ENCODE results near the gene UGT1A9. TPM values are rescaled to one million over a fixed set of nuclear protein-coding genes. Genes with fewer than 3 reads are reported as not detected.

UGT1A9 gene
- polyA plus RNA-seq, 1 donor from 2014 or later, result not detected

DNA sequence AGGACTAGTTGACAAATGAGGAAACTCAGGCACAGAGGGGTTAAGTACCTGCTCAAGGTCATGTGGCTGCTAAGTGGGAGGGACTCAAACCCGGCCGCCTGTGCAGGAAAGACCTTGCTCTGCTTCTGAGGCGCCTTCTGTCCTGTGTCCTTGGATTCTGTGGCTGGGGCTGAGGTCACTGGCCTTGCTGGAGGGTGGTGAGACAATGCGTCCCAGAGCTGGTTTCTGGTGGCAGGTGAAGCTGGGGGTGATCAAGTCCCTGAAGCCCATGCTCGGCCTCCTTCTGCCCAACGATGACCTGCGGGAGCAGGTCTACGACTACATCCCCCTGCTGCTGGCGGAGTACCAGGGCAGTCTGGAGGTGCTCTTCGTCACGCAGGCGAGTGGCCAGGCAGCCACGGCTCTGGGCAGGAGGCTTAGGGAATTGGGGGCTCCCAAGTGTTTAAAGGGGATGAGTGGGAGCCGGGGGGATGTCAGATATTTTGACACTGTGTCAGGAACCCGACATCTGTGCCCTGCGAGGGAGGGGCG is 122.5 kb downstream of the UGT1A9 start:
- Histone ChIP-seq H3K27me3 (ENCODE audit: insufficient read depth, low read depth, low read length) (no peaks in the 10 kb centered on the region), H3K9me3 (ENCODE audit: low read length) (no peaks in the 10 kb centered on the region), H3K4me3 (ENCODE audit: low read length) (no peak overlapping the region), H4K20me1 (ENCODE audit: insufficient read depth) (no peaks in the 10 kb centered on the region), H3K9me2 (ENCODE audit: insufficient read depth, low read length) (no peaks in the 10 kb centered on the region), H3K9ac (ENCODE audit: low read length) (no peak overlapping the region), H2AFZ (ENCODE audit: low read depth, low read length) (no peak overlapping the region), H3F3A (ENCODE audit: insufficient read depth, low read length, poor library complexity, severe bottlenecking) (no peaks in the 10 kb centered on the region), H3K79me2 (replicated peaks; ENCODE audit: insufficient read depth, low read length) (no peaks in the 10 kb centered on the region), H3K27ac (ENCODE audit: low read length) (no peak overlapping the region), H3K4me2 (ENCODE audit: low read length) (no peak overlapping the region), H3K36me3 (ENCODE audit: insufficient read depth, low read length) (no peaks in the 10 kb centered on the region)
- TF ChIP-seq, protein P1, sequence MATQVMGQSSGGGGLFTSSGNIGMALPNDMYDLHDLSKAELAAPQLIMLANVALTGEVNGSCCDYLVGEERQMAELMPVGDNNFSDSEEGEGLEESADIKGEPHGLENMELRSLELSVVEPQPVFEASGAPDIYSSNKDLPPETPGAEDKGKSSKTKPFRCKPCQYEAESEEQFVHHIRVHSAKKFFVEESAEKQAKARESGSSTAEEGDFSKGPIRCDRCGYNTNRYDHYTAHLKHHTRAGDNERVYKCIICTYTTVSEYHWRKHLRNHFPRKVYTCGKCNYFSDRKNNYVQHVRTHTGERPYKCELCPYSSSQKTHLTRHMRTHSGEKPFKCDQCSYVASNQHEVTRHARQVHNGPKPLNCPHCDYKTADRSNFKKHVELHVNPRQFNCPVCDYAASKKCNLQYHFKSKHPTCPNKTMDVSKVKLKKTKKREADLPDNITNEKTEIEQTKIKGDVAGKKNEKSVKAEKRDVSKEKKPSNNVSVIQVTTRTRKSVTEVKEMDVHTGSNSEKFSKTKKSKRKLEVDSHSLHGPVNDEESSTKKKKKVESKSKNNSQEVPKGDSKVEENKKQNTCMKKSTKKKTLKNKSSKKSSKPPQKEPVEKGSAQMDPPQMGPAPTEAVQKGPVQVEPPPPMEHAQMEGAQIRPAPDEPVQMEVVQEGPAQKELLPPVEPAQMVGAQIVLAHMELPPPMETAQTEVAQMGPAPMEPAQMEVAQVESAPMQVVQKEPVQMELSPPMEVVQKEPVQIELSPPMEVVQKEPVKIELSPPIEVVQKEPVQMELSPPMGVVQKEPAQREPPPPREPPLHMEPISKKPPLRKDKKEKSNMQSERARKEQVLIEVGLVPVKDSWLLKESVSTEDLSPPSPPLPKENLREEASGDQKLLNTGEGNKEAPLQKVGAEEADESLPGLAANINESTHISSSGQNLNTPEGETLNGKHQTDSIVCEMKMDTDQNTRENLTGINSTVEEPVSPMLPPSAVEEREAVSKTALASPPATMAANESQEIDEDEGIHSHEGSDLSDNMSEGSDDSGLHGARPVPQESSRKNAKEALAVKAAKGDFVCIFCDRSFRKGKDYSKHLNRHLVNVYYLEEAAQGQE (IDR thresholded peaks at IDR 0.05; ENCODE audit: borderline replicate concordance), result no peak
- TF ChIP-seq EZH2 (IDR thresholded peaks at IDR 0.05; ENCODE audit: borderline replicate concordance, insufficient read depth, low read length, poor library complexity, severe bottlenecking) (no peak), MXI1 (conservative IDR thresholded peaks at IDR 0.05; ENCODE audit: poor library complexity, severe bottlenecking) (no peak), POLR2AphosphoS5 (IDR thresholded peaks at IDR 0.05) (no peak), RAD21 (conservative IDR thresholded peaks at IDR 0.05) (no peak), SMC3 (conservative IDR thresholded peaks at IDR 0.05; ENCODE audit: poor library complexity) (no peak), EP300 (conservative IDR thresholded peaks at IDR 0.05; ENCODE audit: poor library complexity, severe bottlenecking) (no peak), TAF1 (IDR thresholded peaks at IDR 0.05; ENCODE audit: low read depth) (no peak)
- TF ChIP-seq, protein P2, sequence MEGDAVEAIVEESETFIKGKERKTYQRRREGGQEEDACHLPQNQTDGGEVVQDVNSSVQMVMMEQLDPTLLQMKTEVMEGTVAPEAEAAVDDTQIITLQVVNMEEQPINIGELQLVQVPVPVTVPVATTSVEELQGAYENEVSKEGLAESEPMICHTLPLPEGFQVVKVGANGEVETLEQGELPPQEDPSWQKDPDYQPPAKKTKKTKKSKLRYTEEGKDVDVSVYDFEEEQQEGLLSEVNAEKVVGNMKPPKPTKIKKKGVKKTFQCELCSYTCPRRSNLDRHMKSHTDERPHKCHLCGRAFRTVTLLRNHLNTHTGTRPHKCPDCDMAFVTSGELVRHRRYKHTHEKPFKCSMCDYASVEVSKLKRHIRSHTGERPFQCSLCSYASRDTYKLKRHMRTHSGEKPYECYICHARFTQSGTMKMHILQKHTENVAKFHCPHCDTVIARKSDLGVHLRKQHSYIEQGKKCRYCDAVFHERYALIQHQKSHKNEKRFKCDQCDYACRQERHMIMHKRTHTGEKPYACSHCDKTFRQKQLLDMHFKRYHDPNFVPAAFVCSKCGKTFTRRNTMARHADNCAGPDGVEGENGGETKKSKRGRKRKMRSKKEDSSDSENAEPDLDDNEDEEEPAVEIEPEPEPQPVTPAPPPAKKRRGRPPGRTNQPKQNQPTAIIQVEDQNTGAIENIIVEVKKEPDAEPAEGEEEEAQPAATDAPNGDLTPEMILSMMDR (IDR thresholded peaks at IDR 0.05; ENCODE audit: poor library complexity, severe bottlenecking), result no peak

DNA sequence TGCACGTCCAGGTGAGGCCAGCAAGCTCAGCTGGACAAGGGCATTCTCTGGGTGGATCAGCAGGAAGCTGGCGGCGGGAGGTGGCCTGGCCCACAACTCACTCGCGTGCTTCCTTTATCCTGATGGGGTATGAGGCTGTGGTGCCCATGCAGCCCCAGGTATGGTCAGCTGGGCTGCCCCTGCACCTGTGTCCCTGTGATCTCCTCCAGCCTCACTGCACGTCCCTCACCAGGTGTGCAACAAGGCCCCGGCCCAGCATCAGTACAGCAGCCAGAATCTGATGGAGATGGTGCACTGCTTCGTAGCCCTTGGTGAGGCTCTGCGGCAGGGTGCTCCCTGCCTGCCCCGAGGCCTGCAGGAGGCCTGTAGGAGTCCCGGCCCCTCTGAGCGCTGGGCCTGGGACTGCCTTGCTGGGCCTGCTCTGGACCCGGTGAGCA is 124.1 kb downstream of the UGT1A9 start:
- Histone ChIP-seq H3K9me2 (ENCODE audit: insufficient read depth, low read length) (no peaks in the 10 kb centered on the region), H3K27ac (ENCODE audit: low read length) (no peak overlapping the region)
- TF ChIP-seq EP300 (conservative IDR thresholded peaks at IDR 0.05; ENCODE audit: poor library complexity, severe bottlenecking), result no peak
- TF ChIP-seq, protein P1 (IDR thresholded peaks at IDR 0.05; ENCODE audit: borderline replicate concordance), result no peak

More for the DNA sequence above, 124.1 kb downstream of the UGT1A9 start:
- no peaks in the 10 kb centered on the region for H3F3A ChIP-seq (ENCODE audit: insufficient read depth, low read length, poor library complexity, severe bottlenecking)
- no peak overlapping the region for H2AFZ ChIP-seq (ENCODE audit: low read depth, low read length)
- no peak overlapping the region for H3K9ac ChIP-seq (ENCODE audit: low read length)
- H3K36me3 ChIP-seq (ENCODE audit: insufficient read depth, low read length), result no peaks in the 10 kb centered on the region
- H3K27me3 ChIP-seq (ENCODE audit: insufficient read depth, low read depth, low read length), result no peaks in the 10 kb centered on the region
- H3K4me2 ChIP-seq (ENCODE audit: low read length), result no peak overlapping the region
- H4K20me1 ChIP-seq (ENCODE audit: insufficient read depth), result no peaks in the 10 kb centered on the region
- H3K4me3 ChIP-seq (ENCODE audit: low read length), result no peak overlapping the region
- no peaks in the 10 kb centered on the region for H3K79me2 ChIP-seq (replicated peaks; ENCODE audit: insufficient read depth, low read length)
- no peaks in the 10 kb centered on the region for H3K9me3 ChIP-seq (ENCODE audit: low read length)

Measured in neural cell (in vitro differentiated cells).